H1 (cell line): Measurements from ENCODE around the gene TDRKH. TPM values are rescaled to one million over a fixed set of nuclear protein-coding genes. Genes with fewer than 3 reads are reported as not detected.

Experiments used
- CTCF ChIA-PET: fragments of 300-600 bp; sonication (Branson Sonifier 250); formaldehyde crosslinking; loops from one replicate; lab custom pipeline; 2021; ENCODE audit not compliant: partially characterized antibody; lab: Charles Lee
- POLR2A ChIA-PET: fragments of 300-600 bp; sonication (Branson Sonifier 250); formaldehyde crosslinking; loops from one replicate; lab custom pipeline; 2021; ENCODE audit warnings: inconsistent platforms; ENCODE audit not compliant: partially characterized antibody; lab: Charles Lee
- DNase-seq, 2 experiments: peaks; one replicate each; pipeline versions ENCODE4 v3.0.0 to v3.0.0-alpha.2; 2010 to 2022; ENCODE audit warnings: low spot score in 2 of 2, low read depth in 1 of 2, mixed read lengths in 1 of 2
- FAIRE-seq: peaks from 2 replicates; lab custom pipeline; 2011; peaks lifted over from hg19 to GRCh38; lab: Jason Lieb, UNC
- H2AFZ ChIP-seq: 2 replicates; pipeline ENCODE4 v1.8.1; 2012; ENCODE audit warnings: low read length, inconsistent platforms
- H2AK5ac ChIP-seq: 2 replicates; pipeline ENCODE4 v1.6.1; 2013; ENCODE audit warnings: low read depth, low read length
- H2BK120ac ChIP-seq: replicated peaks from 2 replicates; pipeline ENCODE3; 2013; ENCODE audit warnings: low read depth, low read length, inconsistent platforms
- H2BK12ac ChIP-seq: 2 replicates; pipeline ENCODE4 v1.6.1; 2013; ENCODE audit warnings: low read depth, low read length
- H2BK15ac ChIP-seq: 2 replicates; pipeline ENCODE4 v1.6.1; 2013; ENCODE audit warnings: low read length
- H2BK20ac ChIP-seq: 2 replicates; pipeline ENCODE4 v1.6.1; 2013; ENCODE audit warnings: low read length
- H2BK5ac ChIP-seq: 2 replicates; pipeline ENCODE4 v1.6.1; 2013; ENCODE audit warnings: low read depth, low read length
- H3K14ac ChIP-seq: 2 replicates; pipeline ENCODE4 v1.6.1; 2013; ENCODE audit warnings: inconsistent platforms; ENCODE audit not compliant: insufficient read length
- H3K18ac ChIP-seq: 2 replicates; pipeline ENCODE4 v1.6.1; 2013; ENCODE audit warnings: low read length; ENCODE audit errors: extremely low read depth
- H3K23ac ChIP-seq: 2 replicates; pipeline ENCODE4 v1.6.1; 2013; ENCODE audit warnings: inconsistent platforms; ENCODE audit not compliant: insufficient read length
- H3K23me2 ChIP-seq: 2 replicates; pipeline ENCODE4 v1.6.1; 2013; ENCODE audit warnings: low read depth, low read length
- H3K27ac ChIP-seq: 2 replicates; pipeline ENCODE4 v1.6.1; 2011; ENCODE audit warnings: low read depth, low read length, inconsistent platforms
- H3K27me3 ChIP-seq, 4 experiments: replicated peaks in 1 of 4; 1 replicate in 1 of 4; 2 replicates in 3 of 4; pipeline versions ENCODE4 v1.6.1 to v1.8.1; 2011 to 2013; ENCODE audit warnings: low read length in 3 of 4, mild to moderate bottlenecking in 3 of 4, inconsistent platforms in 2 of 4, mixed read lengths in 2 of 4, moderate library complexity in 1 of 4; ENCODE audit not compliant: control insufficient read depth in 3 of 4, insufficient read depth in 3 of 4; ENCODE audit errors: extremely low read depth in 1 of 4
- H3K36me3 ChIP-seq, 4 experiments: 2 replicates each; pipeline versions ENCODE4 v1.6.1 to v1.8.1; 2011 to 2013; ENCODE audit warnings: mild to moderate bottlenecking in 4 of 4, low read length in 3 of 4, moderate library complexity in 2 of 4, control low read depth in 1 of 4, inconsistent platforms in 1 of 4; ENCODE audit not compliant: insufficient read depth in 4 of 4, control insufficient read depth in 2 of 4
- H3K4ac ChIP-seq: replicated peaks from 2 replicates; pipeline ENCODE3; 2013; ENCODE audit warnings: low read length, low read depth, mixed read lengths, inconsistent platforms; ENCODE audit not compliant: insufficient read length
- H3K4me1 ChIP-seq, 4 experiments: replicated peaks in 1 of 4; 1 replicate in 1 of 4; 2 replicates in 3 of 4; pipeline versions ENCODE4 v1.6.1 to v1.8.1; 2011 to 2013; ENCODE audit warnings: low read length in 3 of 4, inconsistent platforms in 2 of 4, mixed read lengths in 1 of 4; ENCODE audit not compliant: insufficient read depth in 4 of 4, control insufficient read depth in 3 of 4
- H3K4me2 ChIP-seq, 2 experiments: 2 replicates each; pipeline versions ENCODE4 v1.6.1 to v1.8.1; 2011 to 2013; ENCODE audit warnings: low read depth in 2 of 2, low read length in 2 of 2, control low read depth in 1 of 2, inconsistent platforms in 1 of 2, mild to moderate bottlenecking in 1 of 2; ENCODE audit not compliant: insufficient read depth in 1 of 2
- H3K4me3 ChIP-seq, 4 experiments: fragments of 200-600, 300-600 bp in 1 of 4; sonication (generic), shearing (Covaris generic), sonication (Bioruptor Twin) in 1 of 4; 2 replicates each; pipeline versions ENCODE4 v1.5.1 to v1.8.1; 2011 to 2016; ENCODE audit warnings: low read length in 4 of 4, low read depth in 3 of 4, control low read depth in 2 of 4, inconsistent platforms in 2 of 4, mild to moderate bottlenecking in 2 of 4, mixed read lengths in 1 of 4, moderate library complexity in 1 of 4; ENCODE audit not compliant: insufficient read depth in 2 of 4; ENCODE audit errors: extremely low read depth in 1 of 4
- H3K56ac ChIP-seq: replicated peaks from 2 replicates; pipeline ENCODE3; 2013; ENCODE audit warnings: low read depth, mild to moderate bottlenecking, mixed read lengths, low read length, inconsistent platforms; ENCODE audit not compliant: insufficient read length
- H3K79me1 ChIP-seq: 2 replicates; pipeline ENCODE4 v1.6.1; 2013; ENCODE audit warnings: low read depth, low read length, control low read depth
- H3K79me2 ChIP-seq, 2 experiments: 2 replicates each; pipeline versions ENCODE4 v1.6.1 to v1.8.1; 2012 to 2013; ENCODE audit warnings: low read length in 2 of 2, mild to moderate bottlenecking in 2 of 2, inconsistent platforms in 1 of 2; ENCODE audit not compliant: insufficient read depth in 2 of 2, control insufficient read depth in 1 of 2
- H3K9ac ChIP-seq, 4 experiments: replicated peaks in 1 of 4; 1 replicate in 1 of 4; 2 replicates in 3 of 4; pipeline versions ENCODE4 v1.6.1 to v1.8.1; 2011 to 2013; ENCODE audit warnings: low read depth in 3 of 4, low read length in 3 of 4, control low read depth in 2 of 4, mild to moderate bottlenecking in 2 of 4, moderate library complexity in 2 of 4, inconsistent platforms in 1 of 4; ENCODE audit errors: extremely low read depth in 1 of 4
- H3K9me3 ChIP-seq, 2 experiments: 2 replicates each; pipeline versions ENCODE4 v1.6.1 to v1.8.1; 2012 to 2013; ENCODE audit warnings: mild to moderate bottlenecking in 2 of 2, moderate library complexity in 2 of 2, control low read depth in 1 of 2, inconsistent platforms in 1 of 2, low read depth in 1 of 2, low read length in 1 of 2, mixed read lengths in 1 of 2; ENCODE audit not compliant: insufficient read depth in 2 of 2
- H4K20me1 ChIP-seq, 2 experiments: replicated peaks in 1 of 2; 2 replicates each; pipeline versions ENCODE3 to v1.8.1; 2011 to 2013; ENCODE audit warnings: inconsistent platforms in 2 of 2, low read length in 2 of 2, mild to moderate bottlenecking in 1 of 2; ENCODE audit not compliant: insufficient read depth in 2 of 2, control insufficient read depth in 1 of 2
- H4K5ac ChIP-seq: 2 replicates; pipeline ENCODE4 v1.6.1; 2013; ENCODE audit warnings: low read length, low read depth, mixed read lengths, inconsistent platforms; ENCODE audit not compliant: insufficient read length
- H4K8ac ChIP-seq: 2 replicates; pipeline ENCODE4 v1.8.0; 2013; ENCODE audit warnings: mild to moderate bottlenecking, moderate library complexity, low read length, inconsistent platforms; ENCODE audit not compliant: insufficient read depth; ENCODE audit errors: extremely low read depth
- H4K91ac ChIP-seq: replicated peaks from 2 replicates; pipeline ENCODE3; 2013; ENCODE audit warnings: low read length, mixed read lengths, inconsistent platforms; ENCODE audit not compliant: insufficient read length
- E2F6 ChIP-seq: IDR thresholded peaks from 2 replicates; pipeline ENCODE4 v1.6.1; 2012; ENCODE audit warnings: inconsistent platforms
- KDM5A ChIP-seq: fragments of 200-600 bp; IDR thresholded peaks from 2 replicates; pipeline ENCODE4 v1.7.1; 2012; ENCODE audit warnings: mild to moderate bottlenecking, low read length, inconsistent platforms, mixed read lengths
- SIN3A ChIP-seq, 2 experiments: IDR thresholded peaks in 1 of 2; conservative IDR thresholded peaks in 1 of 2; 2 replicates each; pipeline ENCODE4 v1.6.1; 2011 to 2012; ENCODE audit warnings: low read length in 2 of 2, improper control_type of control experiment in 1 of 2, low read depth in 1 of 2, mild to moderate bottlenecking in 1 of 2
- WGBS, 2 experiments: shearing (Covaris generic) in 1 of 2; methylation state at CpG; one replicate each; pipeline versions ENCODE4 v1.1.6 to v1.1.7; 2013 to 2015; ENCODE audit warnings: low lambda C conversion rate in 2 of 2, mixed read lengths in 2 of 2, inconsistent platforms in 1 of 2, low coverage in 1 of 2, missing lambda C conversion rate in 1 of 2; ENCODE audit not compliant: insufficient replicate concordance in 2 of 2, insufficient coverage in 1 of 2, insufficient read length in 1 of 2; ENCODE audit errors: extremely low coverage in 1 of 2, missing lambda C conversion rate in 1 of 2; 5-methylcytosine and 5-hydroxymethylcytosine counted together
- polyA plus RNA-seq, 7 experiments: library from polyadenylated mRNA; depleted of rRNA in 3 of 7; stranded (reverse) in 5 of 7; unstranded in 2 of 7; fragments of >200 nt in 5 of 7; fragments of 200-250 nt in 2 of 7; gene quantifications; 1 replicate in 5 of 7; 2 replicates in 1 of 7; 4 replicates in 1 of 7; pipeline versions ENCODE4 v1.2.1 to v1.2.3, GENCODE V29; 2011 to 2013; ENCODE audit warnings: missing spikeins in 2 of 7, mixed read lengths in 2 of 7
- total RNA-seq: library from RNA; stranded (reverse); fragmentation: NEBNext Ultra II Directional; extraction: Animal tissue kit (Norgen Biotek cat#: 25700); gene quantifications from 2 replicates; pipeline ENCODE4 v1.2.1, GENCODE V29; 2021

The TDRKH gene
- total and polyA plus RNA-seq, 2 of the 8 experiments (the other 6 are each of a cell fraction or from before 2014, with no cell fraction given) = 9.9 to 26.1 TPM

- CTCF ChIA-PET = interaction anchor here (1.0 to 1.2 kb wide), 4 partner anchors 8 to 79 kb away, joined by 3 to 4 read pairs (median 4); no protein-coding TSS in a partner anchor
These were observed 27.0 kb upstream of the TDRKH start for GRCh38 chr1:151817353-151817730.

More at GRCh38 chr1:151817353-151817730, 27.0 kb upstream of the TDRKH start:
- H3K56ac ChIP-seq = no peak overlapping the region
- H4K91ac ChIP-seq = no peak overlapping the region
- H3K79me2 ChIP-seq = no peaks in the 10 kb centered on the region
- no peak overlapping the region for H3K18ac ChIP-seq
- FAIRE-seq (no peak), DNase-seq (no peak)
- no peak overlapping the region for H3K4me3 ChIP-seq
- H4K8ac ChIP-seq = 0 out of 2 replicates have a peak overlapping the region, but pooled peaks have one; percentile 9
- H2BK12ac ChIP-seq = no peak overlapping the region
- H3K27ac ChIP-seq = no peak overlapping the region
- H3K9me3 ChIP-seq = no peaks in the 10 kb centered on the region
- no peaks in the 10 kb centered on the region for H3K79me1 ChIP-seq
- no peaks in the 10 kb centered on the region; the same call in 1 of the 2 replicates for H3K23me2 ChIP-seq
- H3K14ac ChIP-seq = no peak overlapping the region
- TF ChIP-seq SIN3A (conservative IDR thresholded peaks at IDR 0.05 in 1 of 2, IDR thresholded peaks at IDR 0.05 in 1 of 2; ENCODE audit: low read depth in 1 of 2, low read length in 2 of 2) = no peak
- no peak for TF ChIP-seq KDM5A
- peak; percentile 63 for TF ChIP-seq E2F6
- H2BK20ac ChIP-seq = no peak overlapping the region
- no peak overlapping the region for H3K4me2 ChIP-seq
- no peak overlapping the region for H2BK5ac ChIP-seq
- H4K20me1 ChIP-seq = no peaks in the 10 kb centered on the region
- WGBS, 2 experiments = 87% methylated on average over 7 of the region's 7 CpGs; no CpG with 5 or more reads in 1 of the 2 experiments
- no peak overlapping the region for H2AFZ ChIP-seq
- H2BK120ac ChIP-seq = no peak overlapping the region
- no peak overlapping the region for H2AK5ac ChIP-seq
- H2BK15ac ChIP-seq = no peak overlapping the region
- no peak overlapping the region; a peak in 1 of 7 replicates for H3K9ac ChIP-seq
- no peak overlapping the region for H4K5ac ChIP-seq
- no peaks in the 10 kb centered on the region for H3K27me3 ChIP-seq
- no peak overlapping the region for H3K23ac ChIP-seq
- no peak overlapping the region for H3K4ac ChIP-seq
- H3K4me1 ChIP-seq = peaks cover 0 to 4% (median under 1%) of the 10 kb centered on the region in 4 experiments; a peak in 2 of 7 replicates
- H3K36me3 ChIP-seq = no peaks in the 10 kb centered on the region
- POLR2A ChIA-PET = interaction anchor here (1.1 to 1.4 kb wide), 2 partner anchors 54 to 83 kb away, joined by 3 read pairs; partner anchors contain the start of gene MRPL9
